Endothelial cell of hepatic sinusoid (primary cell): ENCODE results near the gene SLC35G4.
"Not testable (repeated sequence)": the region's sequence is repeated elsewhere in the genome, so short reads cannot be mapped to it uniquely, and the experiment has no call there.

ENCODE experiments used
- in situ Hi-C: cut with HindIII; loops from 2 replicates; pipeline ENCODE4 v1.10.0; 2017; ENCODE audit warnings: low sequenced_read_pairs

SLC35G4 gene

DNA sequence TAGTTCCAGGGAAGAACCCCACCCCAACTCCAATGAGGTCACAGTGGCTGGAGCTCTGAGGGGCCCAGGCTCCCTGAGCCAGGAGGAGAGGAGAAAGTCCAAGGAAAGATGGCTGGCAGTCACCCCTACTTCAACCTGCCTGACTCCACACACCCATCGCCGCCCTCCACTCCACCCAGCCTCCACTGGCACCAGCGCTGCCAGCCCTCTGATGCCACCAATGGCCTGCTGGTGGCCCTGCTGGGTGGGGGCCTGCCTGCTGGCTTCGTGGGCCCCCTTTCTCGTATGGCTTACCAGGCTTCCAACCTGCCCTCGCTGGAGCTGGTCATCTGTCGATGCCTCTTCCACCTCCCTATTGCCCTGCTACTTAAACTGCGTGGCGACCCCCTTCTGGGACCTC lies at the start of gene SLC35G4:
SLC35G4 (plus strand) TSS at position 109 of the 400 bp plus-strand sequence; CDS start at position 109, 0 bp downstream.
- in situ Hi-C loops: not testable (repeated sequence)

DNA sequence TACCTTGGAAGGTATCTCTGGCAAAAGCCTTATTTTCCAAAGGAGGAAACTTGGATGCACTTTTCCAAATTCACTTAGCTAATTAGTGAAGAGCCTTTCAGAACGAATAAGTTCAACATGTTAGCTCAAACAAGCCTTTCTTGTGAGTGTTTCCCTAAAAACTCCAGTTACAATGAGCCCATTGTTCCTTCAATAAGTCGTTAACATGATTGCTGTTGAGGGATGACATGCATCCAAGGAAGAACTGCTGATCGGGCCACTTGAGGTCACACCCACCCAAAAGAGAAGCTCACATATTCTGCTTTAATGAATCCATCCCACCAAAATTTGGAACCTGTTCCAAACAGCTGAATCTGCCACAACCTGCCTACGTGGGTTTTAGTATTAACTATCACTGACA lies 48.1 kb upstream of the SLC35G4 start:
- in situ Hi-C loops: no loop called here

DNA sequence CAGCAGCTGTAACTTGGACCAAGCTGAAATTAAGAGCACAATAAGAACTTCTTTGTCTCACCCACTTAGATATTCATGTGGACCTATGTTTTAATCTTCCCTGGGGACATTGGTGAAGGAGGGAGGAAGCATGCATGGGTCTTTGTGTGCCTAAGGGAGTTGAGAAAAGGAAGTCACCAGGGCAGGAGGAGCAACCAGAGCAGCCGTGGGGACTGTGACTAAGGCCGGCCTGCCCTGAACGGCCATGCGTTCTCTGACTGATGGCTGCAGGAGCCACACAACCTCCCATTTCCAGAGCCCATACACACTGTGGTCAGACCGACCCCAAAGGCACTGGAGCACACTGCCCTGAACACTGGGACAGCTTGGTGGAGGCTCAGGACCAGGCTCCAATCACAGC lies 43.7 kb upstream of the SLC35G4 start:
- in situ Hi-C loops: no loop called here

DNA sequence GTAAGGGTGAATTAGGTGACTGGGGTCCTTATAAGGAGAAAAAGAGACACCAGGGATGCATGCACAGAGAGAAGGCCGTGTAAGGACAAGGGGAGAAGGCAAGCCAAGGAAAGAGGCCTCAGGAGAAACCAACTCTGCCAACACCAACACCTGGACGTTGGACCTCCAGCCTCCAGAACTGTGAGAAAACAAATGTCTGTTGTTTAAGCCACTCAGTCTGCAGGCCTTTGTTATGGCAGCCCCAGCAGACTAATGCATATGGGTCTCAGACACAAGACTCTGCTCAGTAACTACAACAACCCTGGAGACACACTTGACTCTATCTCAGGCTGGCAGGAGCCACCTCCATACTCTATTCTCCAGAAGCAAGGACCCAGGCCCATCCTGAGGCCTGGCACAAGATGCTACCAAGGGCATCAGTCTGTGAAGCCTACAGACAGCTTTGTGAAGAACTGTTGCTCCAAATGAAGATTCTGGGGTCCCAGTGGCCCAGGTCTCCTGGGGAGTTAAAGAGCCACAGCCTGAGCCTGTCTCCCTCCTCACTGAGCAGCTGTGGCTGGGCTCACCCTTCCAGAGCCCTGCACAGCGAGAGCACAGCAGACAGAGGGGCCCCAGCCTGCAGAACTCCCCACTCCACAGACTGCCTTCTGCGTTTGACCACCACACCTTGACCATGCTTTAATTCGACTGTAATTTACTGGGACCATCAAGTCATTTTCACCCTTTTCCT lies 43.0 kb upstream of the SLC35G4 start:
- in situ Hi-C loops: no loop called here

DNA sequence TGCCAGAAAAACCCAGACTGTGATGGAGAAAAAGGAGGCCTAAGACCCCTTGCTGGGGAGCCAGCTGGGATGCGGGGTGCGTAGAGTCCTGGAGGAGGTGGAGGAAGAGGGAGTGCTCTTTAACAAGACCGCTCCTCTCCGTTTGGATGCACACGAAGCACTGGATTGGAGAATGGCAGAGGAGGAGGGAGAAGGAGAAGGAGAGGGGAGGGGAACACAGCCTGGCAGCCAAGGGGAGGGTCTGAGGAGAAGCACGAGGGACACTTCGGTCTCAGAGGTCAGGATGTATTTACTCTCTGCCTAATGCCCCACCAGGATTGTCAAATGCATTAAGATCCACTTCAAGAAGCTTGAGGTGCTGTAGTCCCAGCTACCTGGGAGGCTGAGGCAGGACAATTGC lies 42.0 kb upstream of the SLC35G4 start:
- in situ Hi-C loops: no loop called here

DNA sequence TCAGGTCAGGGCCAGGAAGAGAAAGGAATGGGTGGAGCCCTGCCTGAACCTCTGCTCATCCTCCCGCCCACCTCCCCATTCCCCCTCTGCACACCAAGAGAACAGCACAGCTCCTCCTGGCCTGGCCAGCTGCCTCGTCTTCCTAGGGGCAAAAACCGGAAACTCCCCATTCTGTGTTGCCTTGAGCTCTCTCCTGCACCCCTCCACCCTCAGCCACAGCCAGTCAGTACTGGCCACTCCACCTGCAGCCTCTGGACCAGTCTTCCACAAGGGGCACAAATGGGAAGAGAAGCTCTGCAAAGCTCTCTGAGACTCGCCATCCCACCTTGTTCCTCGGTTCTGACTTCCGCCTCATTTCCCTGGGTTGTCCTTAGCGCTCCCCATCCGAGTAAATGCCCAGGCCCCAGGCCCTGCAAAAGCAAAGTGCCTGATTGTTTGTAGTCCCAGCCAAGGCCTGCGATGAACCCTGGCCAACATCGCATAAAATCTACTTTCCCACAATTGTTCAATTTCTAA lies 39.3 kb upstream of the SLC35G4 start:
- in situ Hi-C loops: no loop called here

DNA sequence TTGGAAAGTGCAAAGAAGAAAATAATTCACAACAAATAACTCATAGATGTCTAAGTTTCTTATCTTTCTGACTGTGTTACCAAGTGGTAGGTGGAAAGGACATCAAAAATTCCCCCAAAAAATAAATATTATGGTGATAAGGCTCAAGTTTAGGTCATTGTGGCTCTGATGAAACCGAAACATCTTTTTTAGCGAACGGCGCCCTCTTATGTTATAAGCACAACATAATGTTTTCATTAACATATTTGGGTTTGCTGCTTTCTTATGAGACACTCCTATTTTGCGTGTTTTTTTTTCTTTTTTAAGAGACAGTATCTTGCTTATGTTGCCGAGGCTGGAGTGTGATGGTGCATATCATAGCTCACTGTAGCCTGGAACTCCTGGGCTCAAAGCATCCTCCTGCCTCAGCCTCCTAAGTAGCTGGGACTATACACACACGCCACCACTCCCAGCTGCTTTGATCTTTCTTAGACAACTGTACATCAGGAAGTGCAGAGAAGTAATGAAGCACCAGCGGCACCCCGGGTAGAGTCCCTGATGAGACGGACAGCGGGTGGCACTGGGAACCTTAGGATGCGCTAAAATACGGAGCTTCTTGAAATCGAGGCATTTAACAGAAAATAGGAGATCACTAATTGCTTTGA lies 38.5 kb upstream of the SLC35G4 start:
- in situ Hi-C loops: no loop called here

DNA sequence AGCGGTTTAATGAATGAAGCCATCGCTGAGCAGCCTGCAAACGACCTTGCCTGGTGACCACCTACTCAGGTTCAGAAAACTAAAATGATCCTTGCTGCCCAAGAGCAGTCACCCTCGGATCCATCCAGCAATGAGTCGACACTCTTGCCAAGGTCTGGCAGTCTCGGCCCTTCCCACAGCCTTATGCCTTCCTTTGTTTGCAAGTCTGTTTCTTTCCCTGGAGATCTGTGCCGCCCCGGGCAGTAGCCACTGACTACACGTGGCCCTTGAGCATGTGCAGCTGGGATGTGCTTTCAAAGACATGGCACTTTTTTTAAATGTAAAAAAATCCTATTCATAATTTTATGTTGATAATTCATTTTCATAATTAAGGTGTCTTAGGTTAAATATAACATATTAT lies 37.2 kb upstream of the SLC35G4 start:
- in situ Hi-C loops: no loop called here

DNA sequence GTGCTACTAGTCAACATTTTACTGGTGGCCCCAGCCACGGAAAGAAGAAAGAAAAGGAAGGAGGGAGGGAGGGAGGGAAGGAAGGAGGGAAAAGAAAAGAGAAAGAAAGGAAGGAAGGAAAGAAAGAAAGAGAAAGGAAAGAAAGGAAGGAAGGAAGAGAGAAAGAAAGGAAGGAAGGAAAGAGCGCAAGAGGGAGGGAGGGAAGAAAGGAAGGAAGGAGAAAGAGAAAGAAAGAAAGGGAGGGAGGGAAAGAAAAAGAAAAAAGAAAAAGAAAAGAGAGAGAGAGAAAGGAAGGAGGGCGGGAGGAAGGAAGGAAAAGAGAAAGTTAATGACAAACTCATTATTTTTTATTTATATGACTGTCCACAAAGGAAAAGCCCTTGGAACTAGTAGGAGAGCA lies 34.9 kb upstream of the SLC35G4 start:
- in situ Hi-C loops: no loop called here

DNA sequence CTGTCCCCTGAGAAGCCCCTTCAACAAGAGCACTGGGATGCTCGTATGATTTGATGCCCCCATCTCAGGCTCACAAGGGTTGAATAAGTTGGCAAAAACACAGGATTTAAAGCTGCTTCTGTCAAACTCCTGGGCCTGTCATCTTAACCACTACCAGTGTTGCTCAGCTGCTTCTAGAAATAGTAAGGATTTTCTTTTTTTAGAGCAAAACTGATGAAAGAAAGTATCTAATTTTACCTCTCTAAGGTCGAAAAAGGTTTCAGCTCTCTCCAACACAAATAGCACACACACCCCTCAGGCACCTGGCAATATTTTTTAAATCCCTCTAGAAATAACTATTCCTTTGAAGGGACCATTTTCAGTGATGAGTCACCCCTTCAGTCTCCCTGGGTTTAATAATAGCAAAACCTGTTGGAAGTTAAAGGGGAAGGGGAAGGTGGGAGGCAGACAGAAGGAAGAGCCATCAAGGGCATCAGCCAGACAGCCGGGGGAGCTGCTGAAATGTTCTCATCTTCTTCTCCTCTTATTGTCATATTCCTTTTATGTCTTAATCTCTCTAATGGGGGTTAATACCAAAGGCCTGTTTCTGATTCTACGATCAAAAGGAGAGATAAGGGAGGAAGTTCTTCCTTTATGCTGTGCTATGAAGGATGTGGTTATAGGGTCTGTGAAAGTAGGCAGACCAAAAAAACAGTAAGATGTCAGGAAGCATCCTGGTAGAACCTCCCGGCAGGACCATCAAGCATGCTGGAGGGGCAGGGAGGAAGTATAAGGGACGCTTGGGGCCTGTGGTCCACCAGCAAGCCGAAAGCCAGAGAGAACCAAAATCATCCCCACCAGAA lies 31.9 kb upstream of the SLC35G4 start:
- in situ Hi-C loops: no loop called here

DNA sequence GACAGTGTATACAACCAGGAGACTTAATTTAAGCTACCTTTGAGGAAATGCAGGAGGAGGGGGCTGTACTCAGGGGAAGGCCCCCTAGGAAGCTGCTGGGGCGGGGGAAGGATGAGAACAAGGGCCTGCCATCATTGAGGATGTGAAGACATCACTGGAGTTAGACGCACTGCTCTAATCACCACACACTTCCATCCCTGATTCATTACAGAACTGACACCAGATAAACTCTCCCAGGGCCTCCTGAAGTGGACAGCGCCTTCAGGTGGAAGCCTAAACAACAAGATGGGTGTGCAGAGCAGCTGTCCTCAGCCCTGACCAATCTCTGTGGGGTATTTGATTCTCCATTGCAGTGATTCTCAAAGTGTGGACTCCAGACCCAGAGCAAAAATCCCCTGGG lies 30.6 kb upstream of the SLC35G4 start:
- in situ Hi-C loops: no loop called here

DNA sequence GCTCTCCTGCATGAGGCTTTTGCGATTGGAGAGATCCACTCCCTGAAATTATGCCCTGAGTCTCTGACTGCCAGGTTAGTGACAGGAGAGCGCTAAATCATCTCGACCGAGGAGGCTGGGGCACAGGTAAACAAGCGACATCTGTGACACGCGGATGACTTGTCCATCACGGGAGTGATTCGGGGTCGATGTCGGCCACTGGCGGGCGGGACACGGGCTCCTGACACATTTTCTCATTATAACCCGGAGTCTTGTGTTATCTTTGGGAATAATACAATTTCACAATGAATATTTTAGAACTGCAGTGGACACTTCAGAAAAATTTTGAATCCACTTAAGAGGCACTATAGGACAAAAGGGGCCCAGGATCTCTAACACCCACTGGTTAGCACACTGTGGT lies 29.5 kb upstream of the SLC35G4 start:
- in situ Hi-C loops: no loop called here

DNA sequence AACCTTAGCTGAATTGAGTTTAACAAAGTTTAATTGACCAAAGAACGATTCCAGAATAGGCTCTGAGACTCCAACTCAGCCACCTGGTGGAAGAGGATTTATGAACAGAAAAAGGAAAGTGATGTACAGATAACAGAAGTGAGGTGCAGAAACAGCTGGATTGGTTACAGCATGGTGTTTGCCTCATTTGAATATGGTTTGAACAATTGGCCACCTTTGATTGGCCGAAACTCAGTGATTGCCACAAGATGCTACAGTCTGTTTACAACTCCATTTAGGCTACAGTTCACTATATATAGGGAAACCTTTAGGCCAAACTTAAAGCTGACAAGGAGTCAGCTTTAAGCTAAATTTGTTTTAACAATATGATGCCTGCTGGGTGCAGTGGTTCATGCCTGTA lies 28.1 kb upstream of the SLC35G4 start:
- in situ Hi-C loops: no loop called here

DNA sequence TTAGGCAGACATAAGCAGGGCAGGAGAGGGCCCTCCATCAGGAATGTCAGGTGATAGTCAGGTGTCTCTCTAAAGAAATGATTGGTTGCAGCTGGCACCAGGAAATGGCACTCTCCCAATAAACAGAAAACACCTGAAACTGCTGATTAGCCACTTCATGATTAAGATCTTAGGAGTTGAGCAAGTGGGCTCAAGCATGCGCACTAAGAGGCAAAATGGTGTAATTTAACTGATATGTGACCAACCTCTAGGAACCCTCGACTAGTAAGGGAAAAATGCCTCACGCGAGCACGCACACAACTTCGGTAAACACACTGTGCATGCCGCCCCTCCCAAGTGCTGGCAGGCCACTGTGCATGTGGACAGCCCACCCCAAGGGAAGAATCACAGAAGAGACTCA lies 23.8 kb upstream of the SLC35G4 start:
- in situ Hi-C loops: no loop called here

DNA sequence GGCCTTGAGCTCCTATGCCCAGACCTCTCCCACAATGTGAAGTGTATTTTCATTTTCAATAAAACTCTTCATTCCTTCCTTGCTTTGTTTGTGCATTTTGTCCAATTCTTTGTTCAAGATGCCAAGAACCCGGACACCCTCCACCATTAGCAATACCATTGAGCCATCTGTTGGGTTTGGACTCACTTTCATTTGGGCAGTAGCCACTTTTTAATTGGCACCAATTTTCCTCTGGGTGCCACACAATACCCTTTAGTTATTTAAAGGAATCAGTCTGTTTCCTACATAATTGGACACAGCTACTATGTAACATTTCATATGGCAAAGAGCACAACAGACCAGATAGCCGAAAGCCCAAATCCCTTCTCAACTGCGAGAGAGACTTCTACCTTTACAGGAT lies 22.5 kb upstream of the SLC35G4 start:
- in situ Hi-C loops: no loop called here

DNA sequence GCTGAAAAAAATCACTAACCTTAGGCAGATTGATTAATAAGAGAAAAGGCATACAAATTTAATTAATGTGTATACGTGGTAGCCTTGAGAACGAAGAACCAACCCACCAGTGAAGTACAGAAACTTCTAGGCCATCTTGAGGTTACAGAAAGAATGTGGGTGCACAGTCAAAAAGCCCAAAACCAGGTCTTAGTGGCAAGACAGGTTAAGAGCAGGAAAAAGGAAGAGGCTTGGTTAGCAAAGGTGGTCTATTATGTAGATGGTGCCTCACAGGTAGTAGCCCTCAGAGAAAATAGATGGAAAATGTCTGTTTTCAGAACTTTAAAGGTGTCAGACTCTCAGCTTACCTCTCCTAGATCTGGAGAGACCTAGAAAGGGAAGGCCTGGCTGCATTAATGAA lies 22.0 kb upstream of the SLC35G4 start:
- in situ Hi-C loops: no loop called here

DNA sequence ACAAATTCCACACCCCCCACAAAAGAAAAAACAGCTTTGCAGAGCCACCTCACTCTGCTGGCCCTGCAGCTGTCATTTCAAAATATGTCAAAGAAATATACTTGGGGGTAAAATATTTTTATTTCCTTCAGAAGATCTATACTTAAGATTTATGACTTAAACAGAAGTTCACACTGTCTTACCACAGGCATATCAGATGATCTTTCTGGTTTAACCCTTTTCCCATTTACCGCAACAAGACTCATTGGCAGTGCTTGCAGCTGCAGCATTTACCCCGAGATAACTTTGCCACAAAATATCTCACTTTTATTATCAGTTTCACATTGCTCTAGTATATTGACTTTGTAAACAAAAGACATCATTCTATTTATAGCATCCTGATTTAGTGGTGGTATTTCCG lies 21.6 kb upstream of the SLC35G4 start:
- in situ Hi-C loops: no loop called here

DNA sequence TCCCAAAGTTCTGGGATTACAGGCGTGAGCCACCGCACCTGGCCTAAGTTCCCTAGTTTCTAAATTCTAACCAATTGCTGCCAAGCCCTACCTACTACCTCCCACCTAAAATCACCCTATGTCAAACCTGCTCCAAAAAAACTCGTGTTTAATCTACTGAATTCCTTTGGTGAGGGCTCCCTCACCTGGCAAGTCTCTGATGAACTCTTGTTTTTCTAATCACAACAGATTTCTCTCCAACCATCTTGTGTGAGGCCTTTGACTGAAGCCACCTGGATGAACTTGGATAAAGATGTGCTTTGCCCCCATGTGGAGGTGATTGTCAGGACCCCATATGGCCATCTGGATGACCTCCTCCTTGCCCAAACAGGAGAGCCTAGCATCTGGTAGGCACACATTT lies 17.4 kb upstream of the SLC35G4 start:
- in situ Hi-C loops: no loop called here

DNA sequence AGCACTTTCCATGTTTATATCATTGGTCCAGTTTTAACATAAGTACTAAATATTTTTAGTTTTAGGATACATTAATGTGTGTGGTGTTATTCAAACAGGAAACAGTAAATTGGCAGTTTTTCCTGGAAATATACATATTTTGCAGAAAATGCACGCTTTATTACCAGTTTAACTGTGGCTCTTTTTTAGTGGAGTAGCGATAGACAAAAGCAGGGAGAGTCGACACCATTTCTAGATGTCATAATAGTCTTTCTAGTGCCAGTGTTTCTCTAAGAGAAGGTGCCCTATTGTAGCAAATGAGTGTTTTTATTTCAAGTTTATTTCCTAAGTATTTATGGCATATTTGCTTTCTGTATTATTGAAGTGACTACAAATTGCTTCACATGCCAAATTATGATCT lies 9.1 kb upstream of the SLC35G4 start:
- in situ Hi-C loops: no loop called here

DNA sequence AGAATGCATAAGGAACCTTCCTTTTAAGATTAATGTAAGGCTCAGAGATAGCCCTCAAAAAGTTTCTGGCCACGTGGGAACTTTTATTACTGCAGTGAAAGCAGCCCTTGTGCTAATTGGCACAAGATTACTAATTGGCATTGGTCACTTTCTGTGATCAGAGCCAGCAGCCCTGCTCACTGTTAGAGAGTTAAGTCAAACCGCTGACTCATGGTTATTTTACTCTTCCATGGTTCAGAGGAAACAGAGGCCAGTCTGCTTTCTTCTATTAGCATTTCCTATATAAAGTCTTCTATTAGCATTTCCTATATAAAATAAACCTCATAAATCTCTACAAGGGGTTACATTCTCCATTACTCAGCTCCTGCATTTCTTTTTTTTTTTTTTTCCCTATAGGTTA lies 1.5 kb upstream of the SLC35G4 start:
- in situ Hi-C loops: no loop called here

DNA sequence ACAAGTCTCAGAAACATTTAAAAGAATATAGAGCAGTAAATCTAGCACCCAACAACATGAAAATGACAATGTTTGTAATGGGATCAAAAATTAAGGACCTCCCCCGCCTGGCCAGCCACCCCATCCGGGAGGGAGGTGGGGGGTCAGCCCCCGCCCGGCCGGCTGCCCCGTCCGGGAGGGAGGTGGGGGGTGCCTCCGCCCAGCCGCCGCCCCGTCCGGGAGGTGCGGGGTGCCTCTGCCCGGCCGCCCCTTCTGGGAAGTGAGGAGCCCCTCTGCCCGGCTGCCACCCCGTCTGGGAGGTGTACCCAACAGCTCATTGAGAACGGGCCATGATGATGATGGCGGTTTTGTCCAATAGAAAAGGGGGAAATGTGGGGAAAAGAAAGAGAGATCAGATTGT lies 778 bp upstream of the SLC35G4 start:
- in situ Hi-C loops: not testable (repeated sequence)

DNA sequence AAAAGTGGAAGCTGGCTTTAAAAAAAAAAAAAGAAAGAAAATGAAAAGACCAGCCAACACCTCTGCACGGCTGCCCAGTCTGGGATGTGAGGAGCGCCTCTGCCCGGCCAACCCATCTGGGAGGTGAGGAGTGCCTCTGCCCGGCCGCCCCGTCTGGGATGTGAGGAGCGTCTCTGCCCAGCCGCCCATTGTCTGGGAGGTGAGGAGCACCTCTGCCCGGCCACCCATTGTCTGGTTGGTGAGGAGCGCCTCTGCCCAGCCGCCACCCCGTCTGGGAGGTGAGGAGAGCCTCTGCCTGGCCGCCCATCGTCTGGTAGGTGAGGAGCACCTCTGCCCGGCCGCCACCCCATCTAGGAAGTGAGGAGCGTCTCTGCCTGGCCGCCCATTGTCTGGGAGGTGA lies 3.7 kb downstream of the SLC35G4 start:
- in situ Hi-C loops: not testable (repeated sequence)
